GM21390 (cell line): Measurements from ENCODE around the gene PTPRA.
A peak's percentile ranks its signal among the peaks of the same experiment; 100 is the strongest.
"Not testable (repeated sequence)": the region's sequence is repeated elsewhere in the genome, so short reads cannot be mapped to it uniquely, and the experiment has no call there.

Source experiments
- ATAC-seq: cut with Tn5 transposase; IDR thresholded peaks from one replicate; pipeline ENCODE4 v1.9.1; 2021; ENCODE audit not compliant: unreplicated experiment

Gene PTPRA

GRCh38 chr20:3040086-3040485, 166.8 kb downstream of the PTPRA start:
- no peak for ATAC-seq

GRCh38 chr20:3041854-3042409, 168.7 kb downstream of the PTPRA start:
- ATAC-seq, result no peak

- ATAC-seq, result no peak
Measured at GRCh38 chr20:3042625-3043024, 169.3 kb downstream of the PTPRA start.

GRCh38 chr20:3043322-3043721, 170.0 kb downstream of the PTPRA start, which contains the start of gene GNRH2:
Gene GNRH2 (plus strand): TSS chr20:3043622. CDS start chr20:3044415, 793 bp downstream.
- ATAC-seq, result no peak

- ATAC-seq, result no peak
Measured at GRCh38 chr20:3044336-3044965, 171.2 kb downstream of the PTPRA start.

GRCh38 chr20:3045042-3045815, 171.9 kb downstream of the PTPRA start:
- ATAC-seq, result peak; percentile 44

GRCh38 chr20:3045816-3046676, 172.8 kb downstream of the PTPRA start, which contains the start of gene MRPS26:
Gene MRPS26 (plus strand): TSS chr20:3046052. CDS start chr20:3046069, 17 bp downstream.
- ATAC-seq, result peak; percentile 88

- ATAC-seq, result no peak
Measured at GRCh38 chr20:3046677-3047462, 173.6 kb downstream of the PTPRA start.

- ATAC-seq, result no peak
Measured at GRCh38 chr20:3047486-3048419, 174.5 kb downstream of the PTPRA start.

GRCh38 chr20:3051385-3052019, 178.2 kb downstream of the PTPRA start:
- ATAC-seq, result no peak

- no peak for ATAC-seq
Measured at GRCh38 chr20:3059489-3059888, 186.2 kb downstream of the PTPRA start.

- not testable (repeated sequence) for ATAC-seq
Measured at GRCh38 chr20:3064119-3064518, 190.8 kb downstream of the PTPRA start.

GRCh38 chr20:3067139-3068014, 194.1 kb downstream of the PTPRA start:
- ATAC-seq, result no peak

GRCh38 chr20:3068075-3068474, 194.8 kb downstream of the PTPRA start:
- no peak for ATAC-seq

GRCh38 chr20:3068986-3069900, 196.0 kb downstream of the PTPRA start:
- ATAC-seq, result no peak

- no peak for ATAC-seq
Measured at GRCh38 chr20:3070725-3071124, 197.4 kb downstream of the PTPRA start.

GRCh38 chr20:3071266-3071609, 198.0 kb downstream of the PTPRA start:
- no peak for ATAC-seq
